ENCODE results near the gene PARP1.

DNA sequence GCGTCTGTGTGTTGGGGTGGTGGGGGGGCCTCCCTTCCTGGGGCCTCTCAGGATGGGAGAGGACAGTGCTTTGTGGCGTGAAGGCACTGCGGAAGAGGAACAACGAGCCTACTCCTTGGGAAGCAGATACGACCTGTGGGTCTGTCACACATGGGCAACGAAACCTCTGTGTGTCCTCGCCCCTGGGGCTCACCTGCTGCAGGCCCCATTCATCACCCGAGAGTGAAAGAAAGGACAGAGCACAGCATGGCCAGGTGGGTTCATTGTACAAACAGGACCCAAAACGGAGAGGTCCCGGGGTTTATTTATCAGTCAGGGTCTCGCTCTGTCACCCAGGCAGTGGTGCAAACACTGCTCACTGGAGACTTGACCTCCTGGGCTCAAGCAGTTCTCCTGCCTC is 58.8 kb downstream of the PARP1 start:
- TF ChIP-seq EGR1 (IDR thresholded peaks at IDR 0.05; ENCODE audit: low read depth in 2 of 2) (no peak), RXRA (IDR thresholded peaks at IDR 0.05) (no peak), MAX (IDR thresholded peaks at IDR 0.05) (no peak), FOXA1 (IDR thresholded peaks at IDR 0.05) (no peak), RAD21 (IDR thresholded peaks at IDR 0.05) (no peak), GABPA (IDR thresholded peaks at IDR 0.05 in 1 of 2, conservative IDR thresholded peaks at IDR 0.05 in 1 of 2) (no peak), JUND (IDR thresholded peaks at IDR 0.05) (no peak), SP1 (IDR thresholded peaks at IDR 0.05) (no peak), TAF1 (conservative IDR thresholded peaks at IDR 0.05) (no peak)
- TF ChIP-seq, protein P1, sequence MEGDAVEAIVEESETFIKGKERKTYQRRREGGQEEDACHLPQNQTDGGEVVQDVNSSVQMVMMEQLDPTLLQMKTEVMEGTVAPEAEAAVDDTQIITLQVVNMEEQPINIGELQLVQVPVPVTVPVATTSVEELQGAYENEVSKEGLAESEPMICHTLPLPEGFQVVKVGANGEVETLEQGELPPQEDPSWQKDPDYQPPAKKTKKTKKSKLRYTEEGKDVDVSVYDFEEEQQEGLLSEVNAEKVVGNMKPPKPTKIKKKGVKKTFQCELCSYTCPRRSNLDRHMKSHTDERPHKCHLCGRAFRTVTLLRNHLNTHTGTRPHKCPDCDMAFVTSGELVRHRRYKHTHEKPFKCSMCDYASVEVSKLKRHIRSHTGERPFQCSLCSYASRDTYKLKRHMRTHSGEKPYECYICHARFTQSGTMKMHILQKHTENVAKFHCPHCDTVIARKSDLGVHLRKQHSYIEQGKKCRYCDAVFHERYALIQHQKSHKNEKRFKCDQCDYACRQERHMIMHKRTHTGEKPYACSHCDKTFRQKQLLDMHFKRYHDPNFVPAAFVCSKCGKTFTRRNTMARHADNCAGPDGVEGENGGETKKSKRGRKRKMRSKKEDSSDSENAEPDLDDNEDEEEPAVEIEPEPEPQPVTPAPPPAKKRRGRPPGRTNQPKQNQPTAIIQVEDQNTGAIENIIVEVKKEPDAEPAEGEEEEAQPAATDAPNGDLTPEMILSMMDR (IDR thresholded peaks at IDR 0.05; ENCODE audit: low read depth, low read length, missing input control): no peak
- TF ChIP-seq, protein P2, sequence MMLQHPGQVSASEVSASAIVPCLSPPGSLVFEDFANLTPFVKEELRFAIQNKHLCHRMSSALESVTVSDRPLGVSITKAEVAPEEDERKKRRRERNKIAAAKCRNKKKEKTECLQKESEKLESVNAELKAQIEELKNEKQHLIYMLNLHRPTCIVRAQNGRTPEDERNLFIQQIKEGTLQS (IDR thresholded peaks at IDR 0.05): no peak
- TF ChIP-seq, protein P3, sequence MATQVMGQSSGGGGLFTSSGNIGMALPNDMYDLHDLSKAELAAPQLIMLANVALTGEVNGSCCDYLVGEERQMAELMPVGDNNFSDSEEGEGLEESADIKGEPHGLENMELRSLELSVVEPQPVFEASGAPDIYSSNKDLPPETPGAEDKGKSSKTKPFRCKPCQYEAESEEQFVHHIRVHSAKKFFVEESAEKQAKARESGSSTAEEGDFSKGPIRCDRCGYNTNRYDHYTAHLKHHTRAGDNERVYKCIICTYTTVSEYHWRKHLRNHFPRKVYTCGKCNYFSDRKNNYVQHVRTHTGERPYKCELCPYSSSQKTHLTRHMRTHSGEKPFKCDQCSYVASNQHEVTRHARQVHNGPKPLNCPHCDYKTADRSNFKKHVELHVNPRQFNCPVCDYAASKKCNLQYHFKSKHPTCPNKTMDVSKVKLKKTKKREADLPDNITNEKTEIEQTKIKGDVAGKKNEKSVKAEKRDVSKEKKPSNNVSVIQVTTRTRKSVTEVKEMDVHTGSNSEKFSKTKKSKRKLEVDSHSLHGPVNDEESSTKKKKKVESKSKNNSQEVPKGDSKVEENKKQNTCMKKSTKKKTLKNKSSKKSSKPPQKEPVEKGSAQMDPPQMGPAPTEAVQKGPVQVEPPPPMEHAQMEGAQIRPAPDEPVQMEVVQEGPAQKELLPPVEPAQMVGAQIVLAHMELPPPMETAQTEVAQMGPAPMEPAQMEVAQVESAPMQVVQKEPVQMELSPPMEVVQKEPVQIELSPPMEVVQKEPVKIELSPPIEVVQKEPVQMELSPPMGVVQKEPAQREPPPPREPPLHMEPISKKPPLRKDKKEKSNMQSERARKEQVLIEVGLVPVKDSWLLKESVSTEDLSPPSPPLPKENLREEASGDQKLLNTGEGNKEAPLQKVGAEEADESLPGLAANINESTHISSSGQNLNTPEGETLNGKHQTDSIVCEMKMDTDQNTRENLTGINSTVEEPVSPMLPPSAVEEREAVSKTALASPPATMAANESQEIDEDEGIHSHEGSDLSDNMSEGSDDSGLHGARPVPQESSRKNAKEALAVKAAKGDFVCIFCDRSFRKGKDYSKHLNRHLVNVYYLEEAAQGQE (IDR thresholded peaks at IDR 0.05): no peak

All from liver (tissue), 3 donors.